Right atrium auricular region (tissue), 2 donors: ENCODE data around the gene CAMTA1. TPM values are rescaled to one million over a fixed set of nuclear protein-coding genes. Genes with fewer than 3 reads are reported as not detected.

ENCODE experiments used
- DNase-seq: peaks from one replicate; pipeline ENCODE4 v3.0.0-alpha.2; 2019; ENCODE audit warnings: low spot score
- H3K27ac ChIP-seq, 2 donors: fragments of 200-600 bp; sonication (generic); 1 replicate in 1 of 2; 2 replicates in 1 of 2; pipeline ENCODE4 v1.5.1; 2016 to 2019
- H3K27me3 ChIP-seq, 2 donors: fragments of 200-600 bp; sonication (generic); one replicate each; pipeline versions ENCODE4 v1.5.1 to v1.6.0; 2017 to 2019
- H3K36me3 ChIP-seq: fragments of 200-600 bp; sonication (generic); one replicate; pipeline ENCODE4 v1.5.1; 2016
- H3K4me1 ChIP-seq, 2 donors: fragments of 200-600 bp; sonication (generic); one replicate each; pipeline versions ENCODE4 v1.5.1 to v1.6.0; 2017 to 2019
- H3K4me3 ChIP-seq, 2 donors: fragments of 200-600 bp; sonication (generic); 1 replicate in 1 of 2; 2 replicates in 1 of 2; pipeline ENCODE4 v1.5.1; 2017 to 2019; ENCODE audit warnings: mild to moderate bottlenecking in 1 of 2, moderate library complexity in 1 of 2
- H3K9me3 ChIP-seq, 2 donors: fragments of 200-600 bp; sonication (generic); one replicate each; pipeline ENCODE4 v1.5.1; 2019
- CTCF ChIP-seq, 2 donors: fragments of 200-600 bp; sonication (generic); IDR thresholded peaks; one replicate each; pipeline ENCODE4 v1.5.1; 2019; ENCODE audit warnings: antibody characterized with exemption in 2 of 2
- total RNA-seq, 2 donors: library from RNA; depleted of rRNA; stranded (reverse); fragments of >200 nt; gene quantifications; one replicate each; pipeline ENCODE4 v1.1.0, GENCODE V29; 2016

CAMTA1 gene
- total RNA-seq, 2 donors from 2014 or later: 132 to 190 TPM

DNA sequence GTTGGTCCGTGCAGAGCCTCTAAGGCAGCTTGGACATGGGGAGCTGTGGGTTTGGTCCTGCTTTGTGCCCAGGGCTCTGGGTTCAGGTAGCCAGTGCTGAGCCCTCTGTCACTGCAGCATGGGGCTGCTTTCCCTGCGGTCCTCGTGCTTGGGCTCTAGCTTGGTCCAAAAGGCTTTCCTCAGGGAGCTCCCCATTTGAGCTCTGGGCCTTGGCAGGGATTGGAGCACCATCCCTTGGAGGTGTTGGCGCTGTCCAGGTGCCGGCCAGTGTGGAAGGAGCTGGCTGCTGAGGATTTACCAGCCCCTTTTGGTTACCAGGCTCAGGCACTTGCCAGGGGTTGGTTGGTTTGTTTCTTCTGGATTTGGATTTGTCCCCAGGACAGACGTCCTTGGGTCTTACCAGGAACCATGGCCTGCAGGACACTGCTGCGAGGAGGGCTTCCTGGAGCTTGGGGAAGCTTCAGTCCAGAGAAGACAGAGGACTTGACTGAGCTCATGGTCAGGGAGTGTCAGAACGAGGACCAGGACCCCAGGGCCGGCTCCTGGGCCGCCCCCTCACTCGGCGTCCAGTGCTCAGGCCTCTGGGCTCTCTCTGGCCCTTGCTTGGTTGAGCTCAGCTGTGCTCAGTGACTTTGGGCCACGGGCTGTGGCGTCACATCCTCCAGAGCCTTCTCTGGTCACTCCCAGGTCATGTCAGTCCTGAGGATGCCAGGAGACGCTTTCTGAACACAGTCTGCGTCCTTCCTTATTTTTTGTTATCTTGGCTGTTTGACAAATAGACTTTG lies 224.7 kb downstream of the CAMTA1 start:
- no peaks in the 10 kb centered on the region for H3K9me3 ChIP-seq
- H3K4me1 ChIP-seq: peaks cover 0 to 10% of the 10 kb centered on the region in 2 donors
- H3K36me3 ChIP-seq: no peaks in the 10 kb centered on the region
- H3K27me3 ChIP-seq: no peaks in the 10 kb centered on the region
- H3K4me3 ChIP-seq: no peak overlapping the region
- TF ChIP-seq CTCF (IDR thresholded peaks at IDR 0.05): no peak
- peak; percentile 21 for DNase-seq
- no peak overlapping the region for H3K27ac ChIP-seq

GRCh38 chr1:7010534-7011200 lies 225.4 kb downstream of the CAMTA1 start:
- Histone ChIP-seq H3K36me3 (no peaks in the 10 kb centered on the region), H3K27me3 (no peaks in the 10 kb centered on the region), H3K4me1 (peaks cover 0 to 10% of the 10 kb centered on the region in 2 donors), H3K4me3 (no peak overlapping the region), H3K9me3 (no peaks in the 10 kb centered on the region), H3K27ac (no peak overlapping the region)
- peak; percentile 40 for DNase-seq
- no peak for TF ChIP-seq CTCF (IDR thresholded peaks at IDR 0.05)

DNA sequence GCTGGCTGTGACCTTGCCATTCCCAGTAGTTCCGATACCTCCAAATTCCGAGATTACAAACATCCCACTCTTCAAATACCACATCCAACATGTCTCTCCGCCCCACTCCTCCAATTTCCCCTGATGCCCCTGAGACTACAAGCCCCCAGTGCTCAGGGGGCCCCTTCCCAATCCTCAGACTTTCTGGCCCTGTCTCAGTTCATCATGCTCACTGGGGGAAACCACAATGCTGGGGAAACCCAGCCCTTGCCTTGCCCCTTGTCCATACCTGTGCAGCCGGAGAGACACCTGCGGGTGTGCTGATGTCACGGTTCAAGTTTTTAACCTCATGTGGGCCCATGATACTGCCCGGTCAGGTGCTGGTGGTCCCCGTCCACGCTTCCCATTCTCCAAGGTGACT lies 226.6 kb downstream of the CAMTA1 start:
- H3K4me1 ChIP-seq: peaks cover 0 to 10% of the 10 kb centered on the region in 2 donors
- peak overlapping the region in 1 of 2 donors; percentile 87 for H3K27ac ChIP-seq

DNA sequence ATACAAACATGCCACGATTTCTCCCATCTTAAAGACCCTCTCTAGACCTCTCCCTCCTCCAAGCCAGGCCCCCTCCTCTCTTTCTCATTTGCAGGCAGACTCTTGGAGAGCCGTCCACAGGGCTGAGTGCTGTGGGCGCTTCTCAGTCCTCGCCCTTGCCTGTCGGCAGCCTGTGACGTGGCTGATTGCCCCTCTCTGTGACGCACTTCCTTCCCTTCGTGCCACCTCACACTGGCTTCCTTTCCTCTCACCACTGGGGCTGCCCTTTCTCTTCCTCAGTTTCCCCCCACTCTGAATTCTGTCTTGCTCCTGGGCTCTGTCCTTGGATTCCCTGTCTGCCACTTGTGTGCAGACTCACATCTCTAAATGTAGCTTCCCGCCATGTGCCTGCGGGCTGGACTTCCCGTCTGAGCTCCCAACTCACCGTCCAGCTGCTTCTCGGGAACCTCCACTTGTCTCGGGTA lies 227.2 kb downstream of the CAMTA1 start:
- peaks cover 0 to 10% of the 10 kb centered on the region in 2 donors for H3K4me1 ChIP-seq
- no peak for TF ChIP-seq CTCF (IDR thresholded peaks at IDR 0.05)
- H3K27me3 ChIP-seq: no peaks in the 10 kb centered on the region
- H3K36me3 ChIP-seq: no peaks in the 10 kb centered on the region
- DNase-seq: peak; percentile 28
- no peak overlapping the region for H3K4me3 ChIP-seq
- H3K27ac ChIP-seq: peak overlapping the region in 1 of 2 donors; percentile 87
- H3K9me3 ChIP-seq: no peaks in the 10 kb centered on the region

More for the DNA sequence above, 226.6 kb downstream of the CAMTA1 start:
- DNase-seq: peak; percentile 38
- Histone ChIP-seq H3K27me3 (no peaks in the 10 kb centered on the region), H3K9me3 (no peaks in the 10 kb centered on the region), H3K4me3 (no peak overlapping the region), H3K36me3 (no peaks in the 10 kb centered on the region)
- TF ChIP-seq CTCF (IDR thresholded peaks at IDR 0.05): no peak

GRCh38 chr1:7013833-7014639 lies 228.8 kb downstream of the CAMTA1 start:
- DNase-seq: peak; percentile 57
- no peak overlapping the region for H3K4me3 ChIP-seq
- no peaks in the 10 kb centered on the region for H3K36me3 ChIP-seq
- H3K27me3 ChIP-seq: no peaks in the 10 kb centered on the region
- peaks cover 0 to 10% of the 10 kb centered on the region in 2 donors for H3K4me1 ChIP-seq
- H3K27ac ChIP-seq: peak overlapping the region; percentile 72 to 87
- TF ChIP-seq CTCF (IDR thresholded peaks at IDR 0.05): no peak
- H3K9me3 ChIP-seq: no peaks in the 10 kb centered on the region
